Smooth muscle cell (in vitro differentiated cells): ENCODE data around the gene EXOC6B. TPM values are rescaled to one million over a fixed set of nuclear protein-coding genes. Genes with fewer than 3 reads are reported as not detected.

Source experiments
- DNase-seq: peaks from one replicate; lab custom pipeline; 2025; ENCODE audit not compliant: unreplicated experiment; lab: John Stamatoyannopoulos, UW
- H2AFZ ChIP-seq: fragments of 200-600 bp; sonication (generic); 2 replicates; pipeline ENCODE4 v1.6.0; 2016; ENCODE audit warnings: antibody characterized with exemption, low read depth, mild to moderate bottlenecking
- H3F3A ChIP-seq: fragments of 200-600 bp; sonication (generic); 2 replicates; pipeline ENCODE4 v1.6.0; 2017; ENCODE audit warnings: antibody characterized with exemption, low read depth
- H3K27ac ChIP-seq: fragments of 200-600 bp; sonication (generic); 2 replicates; pipeline ENCODE4 v1.5.1; 2016; ENCODE audit warnings: low read depth, mild to moderate bottlenecking
- H3K27me3 ChIP-seq: fragments of 200-600 bp; sonication (generic); 2 replicates; pipeline ENCODE4 v1.6.1; 2016; ENCODE audit warnings: low read depth, mild to moderate bottlenecking
- H3K36me3 ChIP-seq: fragments of 200-600 bp; sonication (generic); 2 replicates; pipeline ENCODE4 v1.5.1; 2016; ENCODE audit warnings: low read depth
- H3K4me1 ChIP-seq: fragments of 200-600 bp; sonication (generic); 2 replicates; pipeline ENCODE4 v1.5.1; 2016; ENCODE audit warnings: low read depth
- H3K4me2 ChIP-seq: fragments of 200-600 bp; sonication (generic); 2 replicates; pipeline ENCODE4 v1.6.0; 2016; ENCODE audit warnings: mild to moderate bottlenecking
- H3K4me3 ChIP-seq: fragments of 200-600 bp; sonication (generic); 2 replicates; pipeline ENCODE4 v1.5.1; 2016; ENCODE audit warnings: mild to moderate bottlenecking
- H3K79me2 ChIP-seq: fragments of 200-600 bp; sonication (generic); 2 replicates; pipeline ENCODE4 v1.6.0; 2016; ENCODE audit warnings: low read depth, mild to moderate bottlenecking
- H3K9ac ChIP-seq: fragments of 200-600 bp; sonication (generic); 2 replicates; pipeline ENCODE4 v1.6.0; 2016; ENCODE audit warnings: low read depth
- H3K9me3 ChIP-seq: fragments of 200-600 bp; sonication (generic); replicated peaks from 2 replicates; pipeline ENCODE4 v1.5.1; 2016; ENCODE audit warnings: low read depth
- H4K20me1 ChIP-seq: fragments of 200-600 bp; sonication (generic); 2 replicates; pipeline ENCODE4 v1.6.0; 2016; ENCODE audit warnings: low read depth
- CTCF ChIP-seq: fragments of 200-600 bp; sonication (generic); IDR thresholded peaks from 2 replicates; pipeline ENCODE4 v1.5.1; 2017; ENCODE audit warnings: borderline replicate concordance, mild to moderate bottlenecking, antibody characterized with exemption; ENCODE audit not compliant: insufficient read depth, poor library complexity, severe bottlenecking
- WGBS: methylation state at CpG from one replicate; pipeline ENCODE4 v1.1.7; 2016; ENCODE audit warnings: low lambda C conversion rate; 5-methylcytosine and 5-hydroxymethylcytosine counted together
- polyA plus RNA-seq: library from polyadenylated mRNA; unstranded; fragments of >200 nt; fragmentation: Nextera tagmentation; extraction: Ambion mirVana; gene quantifications from 2 replicates; pipeline ENCODE4 v1.2.1, GENCODE V29; 2016
- total RNA-seq: library from RNA; depleted of rRNA; stranded (reverse); fragments of >200 nt; gene quantifications from 2 replicates; pipeline ENCODE4 v1.2.3, GENCODE V29; 2014

EXOC6B gene
- total and polyA plus RNA-seq, 2 experiments from 2014 or later: 6.9 to 19.7 TPM

DNA sequence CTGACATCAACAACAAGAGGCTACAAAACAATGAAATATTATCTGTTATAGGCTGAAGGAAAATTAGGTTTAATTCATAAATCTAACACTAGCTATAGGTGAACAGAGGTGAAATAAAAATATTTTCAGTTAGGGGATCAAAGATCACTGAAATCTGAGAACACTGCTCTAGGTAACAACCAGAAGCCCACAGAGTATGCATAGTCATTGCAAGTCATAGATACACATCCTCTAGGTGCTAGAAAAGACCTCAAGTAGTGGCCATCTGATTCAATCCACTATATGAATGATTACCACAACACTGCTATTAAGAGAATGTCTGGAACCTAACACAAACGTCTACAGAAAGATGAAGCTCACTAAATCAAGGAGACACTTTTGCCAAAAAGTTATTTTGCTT, 413.6 kb downstream of the EXOC6B start:
- Histone ChIP-seq H3K4me1 (no peaks in the 10 kb centered on the region), H3K79me2 (no peaks in the 10 kb centered on the region), H3K9ac (no peak overlapping the region), H3K9me3 (no peaks in the 10 kb centered on the region), H3K4me3 (no peak overlapping the region), H3K27me3 (no peaks in the 10 kb centered on the region), H3K36me3 (no peaks in the 10 kb centered on the region), H3F3A (no peaks in the 10 kb centered on the region), H3K27ac (no peak overlapping the region), H3K4me2 (no peak overlapping the region), H4K20me1 (no peaks in the 10 kb centered on the region), H2AFZ (no peak overlapping the region)
- 87% methylated on average over 1 of the region's 1 CpG for WGBS
- no peak for TF ChIP-seq CTCF
- DNase-seq: no peak

GRCh38 chr2:72399879-72400278, 426.0 kb downstream of the EXOC6B start:
- Histone ChIP-seq H3K79me2 (no peaks in the 10 kb centered on the region), H3K4me1 (no peaks in the 10 kb centered on the region), H3K4me3 (no peak overlapping the region), H4K20me1 (peaks cover 9% of the 10 kb centered on the region), H2AFZ (no peak overlapping the region), H3F3A (no peaks in the 10 kb centered on the region), H3K36me3 (no peaks in the 10 kb centered on the region), H3K27ac (no peak overlapping the region), H3K9ac (no peak overlapping the region), H3K4me2 (no peak overlapping the region), H3K9me3 (peaks cover 10% of the 10 kb centered on the region), H3K27me3 (no peaks in the 10 kb centered on the region)
- no peak for DNase-seq
- TF ChIP-seq CTCF: no peak

DNA sequence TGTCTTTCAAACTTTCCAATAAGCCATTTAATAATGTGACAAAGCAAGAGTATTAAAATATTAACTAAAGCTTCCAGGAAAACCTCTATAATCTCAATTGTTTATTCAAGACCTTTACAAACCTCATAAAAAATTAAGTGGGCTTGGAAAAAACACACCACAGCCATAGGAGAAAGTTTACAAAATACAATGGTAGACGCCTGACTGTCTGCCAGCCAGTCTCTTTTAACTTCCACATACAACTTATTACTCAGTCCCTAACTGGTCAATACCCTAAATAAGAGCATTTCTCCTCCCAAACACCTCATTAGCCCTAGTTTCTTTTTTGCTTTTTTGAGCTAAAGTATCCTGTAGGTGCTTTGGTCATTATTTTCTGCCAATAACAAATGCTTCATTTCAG, 430.7 kb downstream of the EXOC6B start:
- Histone ChIP-seq H3K9me3 (peaks cover 5% of the 10 kb centered on the region), H4K20me1 (peaks cover 9% of the 10 kb centered on the region), H3K27ac (no peak overlapping the region), H3K4me2 (no peak overlapping the region), H2AFZ (no peak overlapping the region), H3K4me3 (no peak overlapping the region), H3F3A (no peaks in the 10 kb centered on the region), H3K4me1 (no peaks in the 10 kb centered on the region), H3K36me3 (no peaks in the 10 kb centered on the region), H3K27me3 (no peaks in the 10 kb centered on the region), H3K79me2 (no peaks in the 10 kb centered on the region), H3K9ac (no peak overlapping the region)
- DNase-seq: no peak
- WGBS: 70% methylated on average over 1 of the region's 1 CpG
- TF ChIP-seq CTCF: no peak

DNA sequence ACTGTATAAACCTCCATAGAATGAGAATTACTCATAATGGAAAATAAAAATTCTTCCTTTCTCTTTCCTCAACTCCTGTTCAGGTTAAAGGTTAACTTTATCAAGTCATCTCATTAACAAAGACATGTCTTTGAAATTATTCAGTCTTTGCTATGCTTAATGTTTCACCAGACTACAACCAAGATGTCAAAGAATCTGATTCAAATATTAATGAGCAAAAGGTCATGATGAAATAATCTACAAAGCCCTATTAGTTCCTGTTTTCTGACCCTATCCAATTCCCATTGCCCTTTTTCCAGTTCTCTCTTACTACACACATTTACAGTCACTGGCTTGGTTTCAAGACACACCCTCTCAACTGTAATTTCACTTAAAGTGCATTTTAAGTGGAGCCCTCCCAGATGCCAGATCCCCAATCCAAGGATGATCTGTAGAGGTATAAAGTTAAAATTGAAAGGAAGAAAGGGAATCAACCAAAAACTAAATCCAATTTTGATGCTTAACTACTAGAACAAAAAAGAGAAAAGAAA, 431.2 kb downstream of the EXOC6B start:
- no peaks in the 10 kb centered on the region for H3K4me1 ChIP-seq
- no peak overlapping the region for H3K27ac ChIP-seq
- peaks cover under 1% of the 10 kb centered on the region for H3K9me3 ChIP-seq
- no peaks in the 10 kb centered on the region for H3K79me2 ChIP-seq
- H3K27me3 ChIP-seq: no peaks in the 10 kb centered on the region
- no peak for DNase-seq
- no peak overlapping the region for H3K4me2 ChIP-seq
- no peak for TF ChIP-seq CTCF
- H4K20me1 ChIP-seq: peaks cover 9% of the 10 kb centered on the region
- no peaks in the 10 kb centered on the region for H3K36me3 ChIP-seq
- no peak overlapping the region for H2AFZ ChIP-seq
- no peaks in the 10 kb centered on the region for H3F3A ChIP-seq
- no peak overlapping the region for H3K9ac ChIP-seq
- H3K4me3 ChIP-seq: no peak overlapping the region
